Measurements from ENCODE around the gene ZNF202.
A peak's percentile ranks its signal among the peaks of the same experiment; 100 is the strongest.
"Not testable (repeated sequence)": the region's sequence is repeated elsewhere in the genome, so short reads cannot be mapped to it uniquely, and the experiment has no call there.

Gene ZNF202

GRCh38 chr11:123740787-123741158 is 687 bp downstream of the ZNF202 start:
- no peak for DNase-seq (ENCODE audit: low spot score)

- no peak for DNase-seq (ENCODE audit: low spot score)
These were observed 3.1 kb downstream of the ZNF202 start for GRCh38 chr11:123738374-123738773.

GRCh38 chr11:123736769-123737168 is 4.7 kb downstream of the ZNF202 start:
- no peak for DNase-seq (ENCODE audit: low spot score)

GRCh38 chr11:123729602-123730001 is 11.9 kb downstream of the ZNF202 start:
- no peak for DNase-seq (ENCODE audit: low spot score)

- no peak for DNase-seq (ENCODE audit: low spot score)
These were observed 15.3 kb downstream of the ZNF202 start for GRCh38 chr11:123725995-123726655.

GRCh38 chr11:123719452-123719851 is 22.0 kb downstream of the ZNF202 start:
- DNase-seq (ENCODE audit: low spot score), result no peak

- DNase-seq (ENCODE audit: low spot score), result no peak
These were observed 23.0 kb downstream of the ZNF202 start for GRCh38 chr11:123718469-123718868.

- no peak for DNase-seq (ENCODE audit: low spot score)
These were observed 23.4 kb downstream of the ZNF202 start for GRCh38 chr11:123718063-123718462.

- not testable (repeated sequence) for DNase-seq (ENCODE audit: low spot score)
These were observed 28.8 kb downstream of the ZNF202 start for GRCh38 chr11:123712627-123713026.

- peak; percentile 14 for DNase-seq (ENCODE audit: low spot score)
These were observed 33.8 kb downstream of the ZNF202 start for GRCh38 chr11:123707606-123708205.

GRCh38 chr11:123707206-123707605 is 34.3 kb downstream of the ZNF202 start:
- DNase-seq (ENCODE audit: low spot score), result no peak

- no peak for DNase-seq (ENCODE audit: low spot score)
These were observed 37.1 kb downstream of the ZNF202 start for GRCh38 chr11:123704341-123704740.

GRCh38 chr11:123702696-123703095 is 38.8 kb downstream of the ZNF202 start:
- DNase-seq (ENCODE audit: low spot score), result no peak

- DNase-seq (ENCODE audit: low spot score), result no peak
These were observed 39.3 kb downstream of the ZNF202 start for GRCh38 chr11:123702139-123702538.

- DNase-seq (ENCODE audit: low spot score), result no peak
These were observed 40.7 kb downstream of the ZNF202 start for GRCh38 chr11:123700772-123701171.

- no peak for DNase-seq (ENCODE audit: low spot score)
These were observed 42.8 kb downstream of the ZNF202 start for GRCh38 chr11:123698546-123699127.

GRCh38 chr11:123696183-123696582 is 45.3 kb downstream of the ZNF202 start:
- DNase-seq (ENCODE audit: low spot score), result no peak

GRCh38 chr11:123695231-123695630 is 46.2 kb downstream of the ZNF202 start:
- no peak for DNase-seq (ENCODE audit: low spot score)

- no peak for DNase-seq (ENCODE audit: low spot score)
These were observed 46.9 kb downstream of the ZNF202 start for GRCh38 chr11:123694551-123694950.

- DNase-seq (ENCODE audit: low spot score), result no peak
These were observed 48.5 kb downstream of the ZNF202 start for GRCh38 chr11:123692961-123693360.

GRCh38 chr11:123690485-123690884 is 51.0 kb downstream of the ZNF202 start:
- no peak for DNase-seq (ENCODE audit: low spot score)

GRCh38 chr11:123684601-123685000 is 56.9 kb downstream of the ZNF202 start:
- no peak for DNase-seq (ENCODE audit: low spot score)

GRCh38 chr11:123683428-123684170 is 57.9 kb downstream of the ZNF202 start:
- no peak for DNase-seq (ENCODE audit: low spot score)

Data from HuH-7.5 (cell line).